Liver (tissue), 3 donors: ENCODE data around the gene INPP4B.

ENCODE experiments used
- CTCF ChIP-seq: fragments of 150-350 bp; IDR thresholded peaks from 2 replicates; pipeline ENCODE4 v1.5.1; 2017; ENCODE audit warnings: improper control_type of control experiment, low read depth, low read length; ENCODE audit not compliant: missing input control
- EGR1 ChIP-seq, 2 donors: IDR thresholded peaks; 2 replicates each; pipeline ENCODE4 v1.6.1; 2016 to 2018; ENCODE audit warnings: antibody characterized with exemption in 2 of 2, low read depth in 2 of 2
- FOXA1 ChIP-seq: IDR thresholded peaks from 2 replicates; pipeline ENCODE4 v1.6.1; 2016; ENCODE audit warnings: antibody characterized with exemption
- GABPA ChIP-seq, 2 donors: IDR thresholded peaks in 1 of 2; conservative IDR thresholded peaks in 1 of 2; 2 replicates each; pipeline ENCODE4 v1.6.1; 2016; ENCODE audit warnings: antibody characterized with exemption in 2 of 2, mild to moderate bottlenecking in 1 of 2, moderate library complexity in 1 of 2
- HNF4G ChIP-seq: IDR thresholded peaks from 2 replicates; pipeline ENCODE4 v1.6.1; 2016; ENCODE audit warnings: antibody characterized with exemption
- JUND ChIP-seq, 2 donors: IDR thresholded peaks; 2 replicates each; pipeline ENCODE4 v1.6.1; 2016; ENCODE audit warnings: antibody characterized with exemption in 2 of 2
- MAX ChIP-seq: IDR thresholded peaks from 2 replicates; pipeline ENCODE4 v1.6.1; 2016; ENCODE audit warnings: antibody characterized with exemption
- RAD21 ChIP-seq, 2 donors: IDR thresholded peaks; 2 replicates each; pipeline ENCODE4 v1.6.1; 2016; ENCODE audit warnings: antibody characterized with exemption in 2 of 2, mild to moderate bottlenecking in 2 of 2
- REST ChIP-seq: IDR thresholded peaks from 2 replicates; pipeline ENCODE4 v1.6.1; 2016; ENCODE audit warnings: antibody characterized with exemption, mild to moderate bottlenecking
- RXRA ChIP-seq, 2 donors: IDR thresholded peaks; 2 replicates each; pipeline ENCODE4 v1.6.1; 2017 to 2018; ENCODE audit warnings: antibody characterized with exemption in 2 of 2, mild to moderate bottlenecking in 1 of 2
- SP1 ChIP-seq: IDR thresholded peaks from 2 replicates; pipeline ENCODE4 v1.6.1; 2018; ENCODE audit warnings: antibody characterized with exemption, mild to moderate bottlenecking
- TAF1 ChIP-seq: conservative IDR thresholded peaks from 2 replicates; pipeline ENCODE4 v1.6.1; 2016; ENCODE audit warnings: antibody characterized with exemption, mild to moderate bottlenecking
- YY1 ChIP-seq: IDR thresholded peaks from 2 replicates; pipeline ENCODE4 v1.6.1; 2016; ENCODE audit warnings: antibody characterized with exemption, mild to moderate bottlenecking
- ZBTB33 ChIP-seq: IDR thresholded peaks from 2 replicates; pipeline ENCODE4 v1.6.1; 2016; ENCODE audit warnings: antibody characterized with exemption
- donor health status: healthy.
- donor health status: healthy.

GRCh38 chr4:142318280-142318679, 527.8 kb downstream of the INPP4B start:
- no peak for TF ChIP-seq CTCF
- TF ChIP-seq RAD21 (IDR thresholded peaks at IDR 0.05): no peak
- no peak for TF ChIP-seq MAX
- no peak for TF ChIP-seq REST
- TF ChIP-seq HNF4G: no peak
- no peak for TF ChIP-seq TAF1
- TF ChIP-seq RXRA (IDR thresholded peaks at IDR 0.05): no peak
- no peak for TF ChIP-seq GABPA (IDR thresholded peaks at IDR 0.05 in 1 of 2, conservative IDR thresholded peaks at IDR 0.05 in 1 of 2)
- TF ChIP-seq FOXA1: no peak
- no peak for TF ChIP-seq SP1
- no peak for TF ChIP-seq EGR1 (IDR thresholded peaks at IDR 0.05; ENCODE audit: low read depth in 2 of 2)
- TF ChIP-seq JUND (IDR thresholded peaks at IDR 0.05): no peak
- TF ChIP-seq YY1: no peak
- no peak for TF ChIP-seq ZBTB33
